ENCODE measurements around the gene SFXN5. TPM values are rescaled to one million over a fixed set of nuclear protein-coding genes. Genes with fewer than 3 reads are reported as not detected.
A peak's percentile ranks its signal among the peaks of the same experiment; 100 is the strongest.

SFXN5 gene
- total RNA-seq, 1 donor from 2014 or later, result 9.8 TPM

DNA sequence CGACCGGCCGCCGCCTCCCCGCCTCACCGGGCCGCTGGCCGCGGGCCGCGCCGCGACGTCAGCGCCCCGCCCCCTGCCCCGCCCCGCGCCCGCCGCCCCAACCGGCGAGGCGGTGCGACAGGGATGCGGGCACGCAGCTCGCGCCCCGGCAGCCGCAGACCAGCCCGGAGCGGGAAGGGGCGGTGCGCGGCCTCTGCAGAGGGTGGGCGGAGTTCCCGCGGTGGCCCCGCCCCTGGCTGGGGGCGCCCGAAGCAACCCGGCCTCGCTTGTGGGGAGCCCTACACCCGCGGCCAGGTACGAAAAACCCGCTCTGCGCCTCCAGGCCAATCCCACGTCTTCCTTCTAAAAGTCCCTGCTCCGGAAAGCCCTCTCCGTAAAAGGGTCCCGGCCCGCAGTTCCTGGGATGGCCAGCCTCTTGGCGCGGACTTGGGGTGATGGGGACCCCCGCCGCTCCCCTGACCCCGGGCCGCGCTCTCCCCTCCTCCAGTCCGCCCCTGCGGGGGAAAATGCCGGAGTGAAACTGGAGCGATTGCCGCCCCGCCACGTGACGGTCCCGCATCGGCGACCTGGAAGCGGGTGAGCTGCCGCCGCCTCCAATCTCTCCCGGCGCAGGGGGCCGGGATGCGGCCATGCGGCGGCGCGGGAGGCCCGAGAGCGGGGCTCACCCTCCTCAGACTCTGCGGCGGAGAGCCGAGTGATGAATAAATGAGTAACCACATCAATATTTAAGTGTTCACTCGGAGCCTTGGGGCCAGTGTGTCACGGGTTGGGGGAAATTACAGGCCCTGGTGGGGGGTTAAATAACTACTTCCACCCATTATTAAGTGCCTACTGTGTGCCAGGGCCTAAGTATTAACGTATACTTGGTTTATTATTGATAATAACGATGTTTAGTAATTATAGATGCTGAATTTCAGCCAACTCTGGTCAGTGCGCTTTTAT is 41.7 kb upstream of the SFXN5 start, which contains the start of gene RAB11FIP5:
TSS of gene RAB11FIP5 (minus strand) at position 36 of the 942 bp plus-strand sequence. CDS start 171 bp downstream, outside the sequence.
- intact Hi-C loops (cut with DNase I), result loop anchor here (5.0 kb wide), 1 partner anchor 41 kb away; the partner anchor contains the start of gene SFXN5
- TF ChIP-seq, protein P1, sequence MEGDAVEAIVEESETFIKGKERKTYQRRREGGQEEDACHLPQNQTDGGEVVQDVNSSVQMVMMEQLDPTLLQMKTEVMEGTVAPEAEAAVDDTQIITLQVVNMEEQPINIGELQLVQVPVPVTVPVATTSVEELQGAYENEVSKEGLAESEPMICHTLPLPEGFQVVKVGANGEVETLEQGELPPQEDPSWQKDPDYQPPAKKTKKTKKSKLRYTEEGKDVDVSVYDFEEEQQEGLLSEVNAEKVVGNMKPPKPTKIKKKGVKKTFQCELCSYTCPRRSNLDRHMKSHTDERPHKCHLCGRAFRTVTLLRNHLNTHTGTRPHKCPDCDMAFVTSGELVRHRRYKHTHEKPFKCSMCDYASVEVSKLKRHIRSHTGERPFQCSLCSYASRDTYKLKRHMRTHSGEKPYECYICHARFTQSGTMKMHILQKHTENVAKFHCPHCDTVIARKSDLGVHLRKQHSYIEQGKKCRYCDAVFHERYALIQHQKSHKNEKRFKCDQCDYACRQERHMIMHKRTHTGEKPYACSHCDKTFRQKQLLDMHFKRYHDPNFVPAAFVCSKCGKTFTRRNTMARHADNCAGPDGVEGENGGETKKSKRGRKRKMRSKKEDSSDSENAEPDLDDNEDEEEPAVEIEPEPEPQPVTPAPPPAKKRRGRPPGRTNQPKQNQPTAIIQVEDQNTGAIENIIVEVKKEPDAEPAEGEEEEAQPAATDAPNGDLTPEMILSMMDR (IDR thresholded peaks at IDR 0.05), result no peak
- TF ChIP-seq POLR2A (IDR thresholded peaks at IDR 0.05) (peak in 1 of 2 donors; percentile 53), POLR2AphosphoS5 (IDR thresholded peaks at IDR 0.05; ENCODE audit: insufficient read depth in 1 of 2, low read depth in 1 of 2) (peak in 1 of 2 donors; percentile 93)
- H3K4me1 ChIP-seq, result peaks cover 38% of the 10 kb centered on the region
- peak within 1 kb of the TSS; percentile 91 to 100 for H3K4me3 ChIP-seq
- H3K9me3 ChIP-seq, result no peaks in the 10 kb centered on the region
- H3K27me3 ChIP-seq, result no peaks in the 10 kb centered on the region
- DNase-seq (ENCODE audit: extremely low spot score in 2 of 2), result no peak
- no peaks in the 10 kb centered on the region for H3K36me3 ChIP-seq
- H3K27ac ChIP-seq, result peak within 1 kb of the TSS; percentile 97

DNA sequence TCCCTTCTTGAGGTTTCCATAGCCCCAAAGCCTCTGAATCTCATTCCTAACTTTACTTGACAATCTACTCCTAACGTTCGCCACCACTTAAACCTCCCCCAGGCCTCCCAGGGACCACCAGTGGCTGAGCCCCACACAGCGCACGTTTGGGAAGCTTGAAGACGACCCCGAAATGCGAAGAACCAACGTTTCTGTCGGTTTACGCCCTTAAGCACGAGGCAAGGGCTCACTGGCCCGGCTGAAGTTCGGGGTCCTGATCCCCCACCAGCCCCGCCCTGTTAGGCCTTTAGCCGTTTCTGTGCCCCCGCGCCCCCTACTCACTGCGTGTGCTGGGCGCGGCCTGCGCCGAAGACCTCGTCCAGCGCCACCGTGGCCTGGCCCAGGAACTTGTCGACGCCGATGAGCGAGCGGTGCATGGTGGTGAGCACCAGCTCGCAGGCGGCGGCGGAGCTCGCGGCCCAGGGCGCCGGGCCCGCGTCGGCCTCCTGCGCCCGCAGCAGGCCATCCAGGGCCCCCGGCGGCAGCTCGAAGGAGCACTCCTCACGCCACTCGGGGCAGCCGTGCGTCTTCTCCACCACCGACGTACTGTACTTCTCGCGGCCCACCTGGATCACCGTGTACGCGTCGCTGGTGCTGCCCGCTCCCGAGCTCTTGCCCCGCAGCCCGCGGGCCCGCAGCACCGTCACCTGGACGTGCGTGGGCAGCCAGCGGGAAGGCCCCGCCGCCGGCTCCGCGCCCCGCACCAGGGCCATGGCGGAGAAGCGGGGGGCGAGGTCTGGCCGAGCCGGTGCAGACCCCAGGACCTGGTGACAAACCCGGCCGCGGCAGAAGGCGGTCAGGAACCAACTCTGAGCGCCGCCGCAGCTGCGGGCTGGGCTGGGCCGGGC is 40.8 kb upstream of the SFXN5 start:
- peak overlapping the region; percentile 91 to 100 for H3K4me3 ChIP-seq
- no peak for DNase-seq (ENCODE audit: extremely low spot score in 2 of 2)
- H3K4me1 ChIP-seq, result peaks cover 46% of the 10 kb centered on the region
- intact Hi-C loops (cut with DNase I), result loop anchor here (5.0 kb wide), 1 partner anchor 40 kb away; the partner anchor contains the start of gene SFXN5
- no peaks in the 10 kb centered on the region for H3K36me3 ChIP-seq
- H3K27ac ChIP-seq, result peak overlapping the region; percentile 97
- H3K9me3 ChIP-seq, result no peaks in the 10 kb centered on the region
- TF ChIP-seq POLR2AphosphoS5 (IDR thresholded peaks at IDR 0.05; ENCODE audit: insufficient read depth in 1 of 2, low read depth in 1 of 2) (peak in 1 of 2 donors; percentile 24), POLR2A (IDR thresholded peaks at IDR 0.05) (peak in 1 of 2 donors; percentile 12)
- TF ChIP-seq, protein P1 (IDR thresholded peaks at IDR 0.05), result no peak
- no peaks in the 10 kb centered on the region for H3K27me3 ChIP-seq

DNA sequence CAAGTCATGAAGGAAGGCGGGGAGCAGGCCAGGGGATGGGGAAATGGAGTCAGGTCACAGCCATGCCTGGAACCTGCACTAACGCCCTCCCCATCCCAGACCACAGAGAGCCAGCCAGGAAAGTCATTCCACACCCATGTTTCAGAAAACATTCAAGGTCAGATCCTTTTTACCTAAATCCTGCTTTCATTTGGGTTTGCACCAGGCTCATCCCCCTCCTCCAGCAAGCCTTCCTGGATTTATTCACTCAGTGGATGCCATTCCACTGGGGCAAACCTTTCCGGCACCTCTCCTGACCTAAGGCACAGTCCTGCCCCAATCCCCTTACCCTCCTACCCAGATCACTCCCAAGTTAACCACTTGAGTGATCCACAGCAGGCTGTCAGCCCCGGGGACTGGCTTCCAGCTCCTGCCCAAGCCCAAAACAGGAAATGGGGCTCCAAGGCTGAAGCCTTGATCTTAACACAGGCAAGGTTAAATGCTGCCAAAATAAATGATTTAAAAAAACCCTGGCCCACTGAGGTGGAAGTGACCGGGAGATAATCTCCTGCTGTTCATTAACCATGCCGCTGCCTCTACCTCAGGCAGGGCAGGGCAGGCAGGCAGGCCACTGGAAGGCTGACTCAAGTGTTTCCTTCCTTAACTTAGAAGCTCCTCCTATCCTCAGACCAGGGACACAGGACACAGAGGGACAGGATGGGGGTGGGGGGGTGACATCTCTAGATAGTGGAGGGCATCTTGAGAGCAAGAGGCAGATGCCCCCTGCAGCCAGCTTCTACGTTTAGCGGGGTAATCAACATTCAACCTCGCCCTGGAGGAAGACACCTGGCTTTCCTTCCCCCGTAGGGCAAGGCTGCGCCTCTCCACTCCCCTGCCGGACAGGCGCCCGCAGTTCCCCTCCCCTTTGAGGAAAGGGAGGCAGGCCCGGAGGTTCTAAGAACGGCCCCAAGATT is 39.8 kb upstream of the SFXN5 start:
- Histone ChIP-seq H3K4me3 (peak overlapping the region; percentile 91 to 100), H3K27ac (peak overlapping the region; percentile 97), H3K27me3 (no peaks in the 10 kb centered on the region), H3K4me1 (peaks cover 55% of the 10 kb centered on the region), H3K9me3 (no peaks in the 10 kb centered on the region), H3K36me3 (no peaks in the 10 kb centered on the region)
- TF ChIP-seq, protein P1 (IDR thresholded peaks at IDR 0.05), result no peak
- TF ChIP-seq POLR2AphosphoS5 (IDR thresholded peaks at IDR 0.05; ENCODE audit: insufficient read depth in 1 of 2, low read depth in 1 of 2), result peak in 1 of 2 donors; percentile 57
- DNase-seq (ENCODE audit: extremely low spot score in 2 of 2), result no peak
- intact Hi-C loops (cut with DNase I), result loop anchor here (5.0 kb wide), 1 partner anchor 39 kb away; the partner anchor contains the start of gene SFXN5

Measured in vagina (tissue), 2 donors.